Measurements from ENCODE around the gene DAB2. TPM values are rescaled to one million over a fixed set of nuclear protein-coding genes. Genes with fewer than 3 reads are reported as not detected.

DAB2 gene
- total RNA-seq, 1 experiment from 2014 or later: 2.3 TPM

- Histone ChIP-seq H2AK5ac (ENCODE audit: insufficient read length, low read length) (no peak overlapping the region), H3T11ph (ENCODE audit: low read length) (no peak overlapping the region), H4K20me1 (ENCODE audit: control insufficient read depth, insufficient read depth, insufficient read length) (no peaks in the 10 kb centered on the region), H2AFZ (ENCODE audit: low read length) (no peak overlapping the region), H2BK15ac (ENCODE audit: low read depth, low read length) (no peak overlapping the region), H2BK5ac (ENCODE audit: insufficient read length, low read length) (no peak overlapping the region), H2BK12ac (ENCODE audit: insufficient read length, low read depth, low read length) (no peak overlapping the region), H4K8ac (replicated peaks; ENCODE audit: insufficient read length, low read depth, low read length) (no peak overlapping the region), H3K23me2 (ENCODE audit: insufficient read length, low read depth, low read length, poor library complexity, severe bottlenecking) (peaks cover 14% of the 10 kb centered on the region), H3K23ac (ENCODE audit: insufficient read length, low read depth, low read length) (no peak overlapping the region), H3K4me2 (ENCODE audit: insufficient read depth, insufficient read length, low read length) (no peak overlapping the region), H3K9me3 (ENCODE audit: control insufficient read depth, low read depth, low read length) (no peaks in the 10 kb centered on the region), H4K91ac (ENCODE audit: insufficient read length, low read depth, low read length) (no peak overlapping the region), H3K56ac (ENCODE audit: insufficient read length, low read depth, low read length) (no peak overlapping the region), H3K4ac (ENCODE audit: low read depth, low read length) (no peak overlapping the region), H3K9ac (ENCODE audit: extremely low read depth, insufficient read length, low read length) (no peak overlapping the region), H2BK20ac (ENCODE audit: low read depth, low read length, poor library complexity, severe bottlenecking) (no peak overlapping the region), H3K79me1 (ENCODE audit: insufficient read depth, low read depth, low read length, poor library complexity, severe bottlenecking) (no peaks in the 10 kb centered on the region), H3K27ac (ENCODE audit: insufficient read length, low read depth, low read length) (no peak overlapping the region), H2BK120ac (ENCODE audit: low read depth, low read length, poor library complexity, severe bottlenecking) (no peak overlapping the region), H3K14ac (ENCODE audit: insufficient read depth, low read length) (no peak overlapping the region), H4K5ac (ENCODE audit: insufficient read length, low read depth, low read length) (no peak overlapping the region), H3K27me3 (ENCODE audit: insufficient read depth, low read length) (no peaks in the 10 kb centered on the region), H3K18ac (ENCODE audit: insufficient read length, low read depth, low read length) (no peak overlapping the region), H3K4me1 (ENCODE audit: insufficient read depth, low read length) (peaks cover 3% of the 10 kb centered on the region; the same call in 1 of the 2 replicates), H3K79me2 (ENCODE audit: insufficient read depth, low read length) (no peaks in the 10 kb centered on the region)
- H3K36me3 Mint-ChIP-seq (ENCODE audit: insufficient read depth in 1 of 3, low read depth in 3 of 3): no peaks in the 10 kb centered on the region
- H3K4me1 Mint-ChIP-seq: peaks cover 40 to 41% of the 10 kb centered on the region in 2 experiments
- no peak overlapping the region for H3K27ac Mint-ChIP-seq
- no CpG with 5 or more reads among the region's 3 CpGs for WGBS (ENCODE audit: extremely low coverage, insufficient read length, low lambda C conversion rate)
- H3K27me3 Mint-ChIP-seq (ENCODE audit: low read depth): peaks cover 31% of the 10 kb centered on the region
- no peak for TF ChIP-seq CTCF (conservative IDR thresholded peaks at IDR 0.05)
- H3K4me3 Mint-ChIP-seq: no peak overlapping the region
- H3K9me3 Mint-ChIP-seq: no peaks in the 10 kb centered on the region
- DNase-seq: no peak
Measured at GRCh38 chr5:39426746-39427105, 1.9 kb upstream of the DAB2 start.

Data from H9 (cell line).